K562 (cell line): ENCODE results near the gene DALRD3. TPM values are rescaled to one million over a fixed set of nuclear protein-coding genes. Genes with fewer than 3 reads are reported as not detected.

Experiments
- ATAC-seq: fragments of 200-7000 bp; cut with Tn5 transposase; 3 replicates; pipeline ENCODE4 v1.9.1; 2020; ENCODE audit warnings: moderate library complexity
- BruUV-seq: library from RNA; stranded (reverse); fragments of 400-500 nt; replicated peaks from 2 replicates; lab custom pipeline; 2021; lab: Mats Ljungman, UMichigan
- CTCF ChIA-PET: fragments of 300-600 bp; formaldehyde crosslinking; extraction: SDS; loops from one replicate; lab custom pipeline; 2021; ENCODE audit warnings: low intra/inter-chr PET ratio; lab: Yijun Ruan, JAX
- POLR2A ChIA-PET: fragments of 300-600, 350-650 bp; sonication (Branson Sonifier 250); formaldehyde crosslinking; extraction: SDS; loops from one replicate; lab custom pipeline; 2021; ENCODE audit warnings: antibody characterized with exemption, inconsistent platforms; lab: Yijun Ruan, JAX
- DNase-seq, 4 experiments: peaks; one replicate each; pipeline versions ENCODE4 v3.0.0 to v3.0.0-alpha.2; 2011 to 2018; ENCODE audit warnings: low spot score in 3 of 4, mixed read lengths in 3 of 4; ENCODE audit errors: extremely low read depth in 1 of 4
- FAIRE-seq: peaks from 2 replicates; lab custom pipeline; 2011; peaks lifted over from hg19 to GRCh38; lab: Jason Lieb, UNC
- H2AFZ ChIP-seq: 2 replicates; pipeline ENCODE4 v1.6.0; 2011; ENCODE audit warnings: low read depth, low read length, control low read depth, inconsistent platforms
- H3K27ac ChIP-seq: fragments of 200-600 bp; 3 replicates; pipeline ENCODE4 v1.8.0; 2011; ENCODE audit warnings: low read depth, mild to moderate bottlenecking, control low read depth, inconsistent platforms, low read length, moderate library complexity, mixed read lengths; ENCODE audit errors: extremely low read depth
- H3K27me3 ChIP-seq, 2 experiments: fragments of 300-600 bp in 1 of 2; 2 replicates in 1 of 2; 3 replicates in 1 of 2; pipeline versions ENCODE4 v1.6.0 to v1.8.0; 2011; ENCODE audit warnings: inconsistent platforms in 2 of 2, low read length in 2 of 2, mild to moderate bottlenecking in 1 of 2, mixed read lengths in 1 of 2, moderate library complexity in 1 of 2; ENCODE audit not compliant: control insufficient read depth in 2 of 2, insufficient read depth in 2 of 2
- H3K36me3 ChIP-seq: fragments of 300-600 bp; 3 replicates; pipeline ENCODE4 v1.8.0; 2011; ENCODE audit warnings: mild to moderate bottlenecking, low read length, inconsistent platforms; ENCODE audit not compliant: control insufficient read depth, insufficient read depth
- H3K4me1 ChIP-seq, 2 experiments: fragments of 200-600 bp in 1 of 2; replicated peaks in 1 of 2; 2 replicates in 1 of 2; 3 replicates in 1 of 2; pipeline versions ENCODE4 v1.5.1 to v1.8.0; 2011; ENCODE audit warnings: inconsistent platforms in 2 of 2, low read length in 2 of 2, mild to moderate bottlenecking in 1 of 2, mixed read lengths in 1 of 2, moderate library complexity in 1 of 2; ENCODE audit not compliant: control insufficient read depth in 2 of 2, insufficient read depth in 2 of 2
- H3K4me2 ChIP-seq: 2 replicates; pipeline ENCODE4 v1.6.1; 2011; ENCODE audit warnings: low read length, control low read depth, inconsistent platforms, mixed read lengths; ENCODE audit not compliant: insufficient read depth
- H3K4me3 ChIP-seq: fragments of 200-600 bp; sonication (generic), shearing (Covaris generic); 2 replicates; pipeline ENCODE4 v1.5.1; 2016; ENCODE audit warnings: control low read depth, inconsistent platforms
- H3K79me2 ChIP-seq: fragments of 200-600 bp; 3 replicates; pipeline ENCODE4 v1.8.0; 2011; ENCODE audit warnings: low read length, inconsistent platforms; ENCODE audit not compliant: control insufficient read depth, insufficient read depth
- H3K9ac ChIP-seq, 2 experiments: 2 replicates each; pipeline versions ENCODE4 v1.6.0 to v1.6.1; 2011; ENCODE audit warnings: low read depth in 2 of 2, low read length in 2 of 2, control low read depth in 1 of 2, inconsistent platforms in 1 of 2, mild to moderate bottlenecking in 1 of 2, mixed read lengths in 1 of 2; ENCODE audit not compliant: insufficient read depth in 1 of 2
- H3K9me1 ChIP-seq: one replicate; pipeline ENCODE4 v1.6.0; 2011; ENCODE audit warnings: inconsistent platforms, mild to moderate bottlenecking, low read length, moderate library complexity; ENCODE audit not compliant: control insufficient read depth, insufficient read depth
- H3K9me3 ChIP-seq: replicated peaks from 2 replicates; pipeline ENCODE4 v1.5.1; 2011; ENCODE audit warnings: low read depth, low read length, inconsistent platforms; ENCODE audit not compliant: control insufficient read depth, insufficient read depth
- H4K20me1 ChIP-seq: replicated peaks from 2 replicates; pipeline ENCODE4 v1.6.1; 2011; ENCODE audit warnings: low read length, inconsistent platforms, mixed read lengths; ENCODE audit not compliant: control insufficient read depth, insufficient read depth
- ATF1 ChIP-seq, 2 experiments: fragments of 450-650 bp in 1 of 2; IDR thresholded peaks; 2 replicates each; pipeline ENCODE4 v1.6.1; 2016; ENCODE audit warnings: missing compliant biosample characterization in 1 of 2, missing genetic modification characterization in 1 of 2
- CBFA2T3 ChIP-seq: fragments of 450-650 bp; IDR thresholded peaks from 2 replicates; pipeline ENCODE4 v1.6.1; 2017
- GABPB2 ChIP-seq: fragments of 250-450 bp; sonication (Bioruptor Pico); conservative IDR thresholded peaks from 2 replicates; pipeline ENCODE4 v1.5.1; 2021; ENCODE audit warnings: mild to moderate bottlenecking
- KHSRP ChIP-seq: fragments of 450-650 bp; IDR thresholded peaks from 2 replicates; pipeline ENCODE4 v1.6.1; 2017
- MAFK ChIP-seq: IDR thresholded peaks from 2 replicates; pipeline ENCODE4 v1.6.1; 2011; ENCODE audit warnings: low read length, improper control_type of control experiment
- NFIC ChIP-seq: fragments of 450-650 bp; IDR thresholded peaks from 2 replicates; pipeline ENCODE4 v1.6.1; 2017; ENCODE audit warnings: mild to moderate bottlenecking, inconsistent platforms
- NFRKB ChIP-seq: fragments of 450-650 bp; IDR thresholded peaks from 2 replicates; pipeline ENCODE4 v1.6.1; 2016; ENCODE audit warnings: low read depth
- RNF219 ChIP-seq: fragments of 250-450 bp; sonication (Bioruptor Pico); IDR thresholded peaks from 2 replicates; pipeline ENCODE4 v1.5.0; 2022; ENCODE audit warnings: mild to moderate bottlenecking
- TRIM24 ChIP-seq, 2 experiments: fragments of 450-650 bp; IDR thresholded peaks; 2 replicates each; pipeline ENCODE4 v1.6.1; 2016
- UBTF ChIP-seq, 2 experiments: IDR thresholded peaks; 2 replicates each; pipeline ENCODE4 v1.6.1; 2012; ENCODE audit warnings: improper control_type of control experiment in 2 of 2, low read depth in 2 of 2, low read length in 2 of 2, borderline replicate concordance in 1 of 2
- ZBTB33 ChIP-seq: sonication (generic); formaldehyde crosslinking; IDR thresholded peaks from 2 replicates; pipeline ENCODE4 v1.8.1; 2023; ENCODE audit warnings: mild to moderate bottlenecking, missing genetic modification reagents
- ZC3H8 ChIP-seq: fragments of 450-650 bp; IDR thresholded peaks from 2 replicates; pipeline ENCODE4 v1.6.1; 2017
- WGBS: fragments of 100-300 bp; shearing (Covaris generic); methylation state at CpG from one replicate; pipeline ENCODE4 v1.1.6; 2016; ENCODE audit warnings: low coverage, mixed read lengths; ENCODE audit not compliant: insufficient coverage; ENCODE audit errors: missing lambda C conversion rate; 5-methylcytosine and 5-hydroxymethylcytosine counted together
- in situ Hi-C: fragments of 300-500 bp; cut with MboI; formaldehyde crosslinking; loops from 4 replicates; pipeline ENCODE4 v1.15.0; 2018; ENCODE audit warnings: inconsistent platforms, mixed read lengths
- intact Hi-C: fragments of 100-400 bp; cut with micrococcal nuclease; formaldehyde crosslinking; loops from 2 replicates; pipeline ENCODE4 v1.14.2; 2022
- polyA plus RNA-seq, 8 experiments: library from polyadenylated mRNA; depleted of rRNA in 4 of 8; stranded (reverse) in 5 of 8; unstranded in 3 of 8; fragments of >200 nt; fragmentation: Nextera tagmentation in 2 of 8; fragmentation: Illumina TruSeq in 1 of 8; extraction: Ambion mirVana in 2 of 8; extraction: Trizol in 1 of 8; gene quantifications; 2 replicates each; pipeline versions ENCODE4 v1.2.1 to v1.2.3, GENCODE V29; 2011 to 2014; ENCODE audit warnings: inconsistent platforms in 1 of 8, missing spikeins in 1 of 8
- total RNA-seq, 7 experiments: library from RNA; depleted of rRNA in 6 of 7; stranded (reverse); fragments of >200 nt in 6 of 7; fragmentation: Illumina TruSeq in 2 of 7; extraction: Trizol in 2 of 7; gene quantifications; 2 replicates each; pipeline versions ENCODE4 v1.2.1 to v1.2.3, GENCODE V29; 2011 to 2021; ENCODE audit warnings: low replicate concordance in 1 of 7

The DALRD3 gene
- total and polyA plus RNA-seq, 9 of the 15 experiments (the other 6 are each of a cell fraction or from before 2014, with no cell fraction given): 6.6 to 31.3 (median 14.4) TPM

GRCh38 chr3:48990636-48991469 is 27.5 kb downstream of the DALRD3 start (continued):
- TF ChIP-seq RNF219 (no peak), GABPB2 (CRISPR knock-in tag) (no peak), ZC3H8 (no peak)

GRCh38 chr3:48989796-48990635 is 28.4 kb downstream of the DALRD3 start, which contains the start of gene P4HTM:
P4HTM (plus strand) TSS chr3:48990241; CDS start chr3:48990257, 16 bp downstream.
- 46% methylated on average over 17 of the region's 91 CpGs for WGBS
- POLR2A ChIA-PET: interaction anchor here (0.7 to 1.3 kb wide), 4 partner anchors 16 to 39 kb away, joined by 3 to 6 read pairs (median 3); partner anchors contain the start of genes IMPDH2, NDUFAF3 and WDR6
- BruUV-seq: no TSS peak
- Histone ChIP-seq H3K9ac (peak within 1 kb of the TSS; percentile 71 to 89), H3K27ac (peak within 1 kb of the TSS; percentile 78), H3K36me3 (peaks cover 7% of the 10 kb centered on the region; the same call in 2 of the 3 replicates), H3K27me3 (no peaks in the 10 kb centered on the region), H2AFZ (peak within 1 kb of the TSS; percentile 94), H4K20me1 (no peaks in the 10 kb centered on the region), H3K4me2 (peak within 1 kb of the TSS; percentile 82), H3K9me3 (no peaks in the 10 kb centered on the region), H3K79me2 (no peaks in the 10 kb centered on the region), H3K4me3 (peak within 1 kb of the TSS; percentile 41), H3K9me1 (no peaks in the 10 kb centered on the region), H3K4me1 (peaks cover 9 to 21% of the 10 kb centered on the region in 2 experiments)
- FAIRE-seq: peak; percentile 90
- ATAC-seq: peak; percentile 93
- intact Hi-C loops: loop anchor here (1.0 to 5.0 kb wide), 4 partner anchors 17 to 459 kb away; partner anchors contain the start of gene WDR6
- in situ Hi-C loops: no loop called here
- CTCF ChIA-PET: no interaction called here
- peak; percentile 78 to 88 (median 85) for DNase-seq
- TF ChIP-seq NFRKB: 0 out of 2 replicates have a peak, but pooled peaks have one; percentile 38
- 0 out of 4 replicates have a peak, but pooled peaks of 1 of the 2 experiments have one; percentile 19 for TF ChIP-seq TRIM24 (IDR thresholded peaks at IDR 0.05)
- TF ChIP-seq NFIC: 0 out of 2 replicates have a peak, but pooled peaks have one; percentile 19
- no peak for TF ChIP-seq ATF1 (CRISPR knock-in tag; IDR thresholded peaks at IDR 0.05)
- TF ChIP-seq ATF1 (tag; IDR thresholded peaks at IDR 0.05): peak; percentile 82
- TF ChIP-seq UBTF (IDR thresholded peaks at IDR 0.05; ENCODE audit: borderline replicate concordance in 1 of 2, low read depth in 2 of 2, low read length in 2 of 2): peak; percentile 32 to 52; a peak in 1 of 4 replicates
- TF ChIP-seq MAFK: 0 out of 2 replicates have a peak, but pooled peaks have one; percentile 5
- TF ChIP-seq KHSRP: no peak
- peak; percentile 94 for TF ChIP-seq ZBTB33
- peak; percentile 49 for TF ChIP-seq CBFA2T3
